ENCODE data around the gene RDH13.

GRCh38 chr19:55079400-55080038 is 16.6 kb upstream of the RDH13 start:
- TF ChIP-seq CBFB (IDR thresholded peaks at IDR 0.05; ENCODE audit: low read depth) (no peak), MTA3 (IDR thresholded peaks at IDR 0.05; ENCODE audit: borderline replicate concordance, low read length) (no peak), LARP7 (IDR thresholded peaks at IDR 0.05) (no peak), SUZ12 (IDR thresholded peaks at IDR 0.05; ENCODE audit: unreplicated experiment) (no peak), USF2 (IDR thresholded peaks at IDR 0.05; ENCODE audit: borderline replicate concordance, low read depth, low read length) (no peak), CBX5 (IDR thresholded peaks at IDR 0.05; ENCODE audit: low read depth) (no peak), FOXK2 (IDR thresholded peaks at IDR 0.05) (no peak)
- TF ChIP-seq, protein P1, sequence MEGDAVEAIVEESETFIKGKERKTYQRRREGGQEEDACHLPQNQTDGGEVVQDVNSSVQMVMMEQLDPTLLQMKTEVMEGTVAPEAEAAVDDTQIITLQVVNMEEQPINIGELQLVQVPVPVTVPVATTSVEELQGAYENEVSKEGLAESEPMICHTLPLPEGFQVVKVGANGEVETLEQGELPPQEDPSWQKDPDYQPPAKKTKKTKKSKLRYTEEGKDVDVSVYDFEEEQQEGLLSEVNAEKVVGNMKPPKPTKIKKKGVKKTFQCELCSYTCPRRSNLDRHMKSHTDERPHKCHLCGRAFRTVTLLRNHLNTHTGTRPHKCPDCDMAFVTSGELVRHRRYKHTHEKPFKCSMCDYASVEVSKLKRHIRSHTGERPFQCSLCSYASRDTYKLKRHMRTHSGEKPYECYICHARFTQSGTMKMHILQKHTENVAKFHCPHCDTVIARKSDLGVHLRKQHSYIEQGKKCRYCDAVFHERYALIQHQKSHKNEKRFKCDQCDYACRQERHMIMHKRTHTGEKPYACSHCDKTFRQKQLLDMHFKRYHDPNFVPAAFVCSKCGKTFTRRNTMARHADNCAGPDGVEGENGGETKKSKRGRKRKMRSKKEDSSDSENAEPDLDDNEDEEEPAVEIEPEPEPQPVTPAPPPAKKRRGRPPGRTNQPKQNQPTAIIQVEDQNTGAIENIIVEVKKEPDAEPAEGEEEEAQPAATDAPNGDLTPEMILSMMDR (IDR thresholded peaks at IDR 0.05 in 2 of 3, conservative IDR thresholded peaks at IDR 0.05 in 1 of 3; ENCODE audit: control insufficient read depth in 2 of 3, extremely low read depth in 1 of 3, insufficient read depth in 1 of 3, low read depth in 3 of 3, low read length in 3 of 3): no peak

All from GM12878 (cell line).